Type B pancreatic cell (in vitro differentiated cells): ENCODE measurements around the gene HLA-DMA. TPM values are rescaled to one million over a fixed set of nuclear protein-coding genes. Genes with fewer than 3 reads are reported as not detected.

Experiments used
- DNase-seq: peaks from one replicate; pipeline ENCODE4 v3.0.0; 2021; ENCODE audit warnings: mixed read lengths; ENCODE audit not compliant: unreplicated experiment; ENCODE audit errors: extremely low spot score
- H3K27ac Mint-ChIP-seq: 2 replicates; pipeline ENCODE4 v1.8.0; 2021; ENCODE audit warnings: mild to moderate bottlenecking, mixed read lengths
- H3K27me3 Mint-ChIP-seq: 2 replicates; pipeline ENCODE4 v1.8.0; 2021; ENCODE audit warnings: mixed read lengths
- H3K36me3 Mint-ChIP-seq: 2 replicates; pipeline ENCODE4 v1.8.0; 2021; ENCODE audit warnings: mixed read lengths
- H3K4me1 Mint-ChIP-seq: one replicate; pipeline ENCODE4 v1.8.0; 2021; ENCODE audit warnings: mixed read lengths; ENCODE audit not compliant: unreplicated experiment
- H3K4me3 Mint-ChIP-seq: 2 replicates; pipeline ENCODE4 v1.8.0; 2021; ENCODE audit warnings: mild to moderate bottlenecking, mixed read lengths
- H3K9me3 Mint-ChIP-seq: 2 replicates; pipeline ENCODE4 v1.8.0; 2021; ENCODE audit warnings: mixed read lengths
- CTCF ChIP-seq: fragments of 200-600 bp; sonication (generic); conservative IDR thresholded peaks from 2 replicates; pipeline ENCODE4 v1.5.0; 2021; ENCODE audit warnings: antibody characterized with exemption, mild to moderate bottlenecking
- total RNA-seq: library from RNA; stranded (reverse); gene quantifications from 2 replicates; pipeline ENCODE4 v1.2.1, GENCODE V29; 2021; ENCODE audit warnings: low replicate concordance

HLA-DMA gene
- total RNA-seq, 1 donor from 2014 or later = 1.5 TPM

GRCh38 chr6:32969685-32970412, 17.0 kb upstream of the HLA-DMA start:
- DNase-seq = peak; percentile 83
- peak; percentile 62 for TF ChIP-seq CTCF
- peaks cover 30% of the 10 kb centered on the region for H3K36me3 Mint-ChIP-seq
- H3K9me3 Mint-ChIP-seq = no peaks in the 10 kb centered on the region
- H3K4me1 Mint-ChIP-seq = peaks cover 18% of the 10 kb centered on the region
- peak overlapping the region; percentile 98 for H3K27ac Mint-ChIP-seq
- peak overlapping the region; percentile 96 for H3K4me3 Mint-ChIP-seq
- peaks cover 3% of the 10 kb centered on the region for H3K27me3 Mint-ChIP-seq

- Mint-ChIP-seq H3K36me3 (peaks cover 23% of the 10 kb centered on the region), H3K27ac (peak overlapping the region; percentile 98), H3K4me3 (peak overlapping the region; percentile 96), H3K4me1 (peaks cover 18% of the 10 kb centered on the region), H3K27me3 (peaks cover 3% of the 10 kb centered on the region), H3K9me3 (no peaks in the 10 kb centered on the region)
- TF ChIP-seq CTCF = peak; percentile 26
- peak; percentile 77 for DNase-seq
Observed at GRCh38 chr6:32968867-32969684, 16.2 kb upstream of the HLA-DMA start.

GRCh38 chr6:32968093-32968866, 15.4 kb upstream of the HLA-DMA start, which contains the start of gene BRD2:
Gene BRD2 (plus strand): TSS chr6:32968594. CDS start chr6:32972899, 4,305 bp downstream.
- peaks cover 3% of the 10 kb centered on the region for H3K27me3 Mint-ChIP-seq

GRCh38 chr6:32967151-32968091, 14.5 kb upstream of the HLA-DMA start:
- Mint-ChIP-seq H3K27ac (peak overlapping the region; percentile 98), H3K36me3 (peaks cover 10% of the 10 kb centered on the region), H3K27me3 (peaks cover 3% of the 10 kb centered on the region), H3K9me3 (no peaks in the 10 kb centered on the region), H3K4me3 (peak overlapping the region; percentile 93), H3K4me1 (peaks cover 18% of the 10 kb centered on the region)
- peak; percentile 64 for TF ChIP-seq CTCF
- DNase-seq = no peak

More at GRCh38 chr6:32968093-32968866, 15.4 kb upstream of the HLA-DMA start, which contains the start of gene BRD2:
- peaks cover 18% of the 10 kb centered on the region for H3K4me1 Mint-ChIP-seq
- DNase-seq = peak; percentile 97
- H3K9me3 Mint-ChIP-seq = no peaks in the 10 kb centered on the region
- H3K36me3 Mint-ChIP-seq = peaks cover 15% of the 10 kb centered on the region
- peak within 1 kb of the TSS; percentile 98 for H3K27ac Mint-ChIP-seq
- peak within 1 kb of the TSS; percentile 96 for H3K4me3 Mint-ChIP-seq
- no peak for TF ChIP-seq CTCF
